PFSK-1 (cell line): ENCODE data around the gene CD9.
A peak's percentile ranks its signal among the peaks of the same experiment; 100 is the strongest.

Experiments
- FOXP2 ChIP-seq: optimal IDR thresholded peaks from 2 replicates; pipeline ENCODE3; 2011; ENCODE audit warnings: borderline replicate concordance, control low read depth, inconsistent platforms; ENCODE audit not compliant: insufficient read depth; ENCODE audit errors: extremely low read length, extremely low read depth
- POLR2AphosphoS5 ChIP-seq: IDR thresholded peaks from 2 replicates; pipeline ENCODE4 v1.6.1; 2012; ENCODE audit warnings: low read depth, mild to moderate bottlenecking, control low read depth, low read length, moderate library complexity
- SIN3A ChIP-seq: IDR thresholded peaks from 2 replicates; pipeline ENCODE4 v1.6.1; 2012; ENCODE audit warnings: mild to moderate bottlenecking, low read length, moderate library complexity, borderline replicate concordance; ENCODE audit not compliant: insufficient read depth
- TAF1 ChIP-seq: IDR thresholded peaks from 2 replicates; pipeline ENCODE4 v1.6.1; 2012; ENCODE audit warnings: low read length, control low read depth, borderline replicate concordance; ENCODE audit not compliant: insufficient read depth

DNA sequence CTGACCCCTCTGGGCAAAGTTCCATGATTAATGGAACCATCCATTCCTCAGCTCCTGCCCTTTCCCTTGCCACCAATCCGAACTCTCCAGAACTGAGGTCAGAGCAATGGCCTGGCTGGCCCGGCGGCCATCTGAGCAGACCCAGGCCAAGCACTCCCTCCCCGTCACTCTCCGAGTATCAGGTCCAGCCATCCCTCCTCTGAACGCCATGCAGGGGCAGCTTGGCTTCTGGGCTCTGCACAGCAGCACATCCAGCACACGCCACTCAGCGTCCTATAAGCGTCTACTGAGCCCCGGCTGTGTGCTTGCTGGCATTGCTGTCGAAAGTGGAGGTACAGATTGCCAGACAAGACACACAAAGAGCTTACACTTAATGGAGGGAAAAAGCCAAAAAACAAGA, 41.5 kb upstream of the CD9 start:
- TF ChIP-seq POLR2AphosphoS5 (no peak), SIN3A (no peak), TAF1 (peak; percentile 31; the same call in 1 of the 2 replicates), FOXP2 (no peak)
